Eye (tissue), 1 donor: ENCODE data around the gene SEL1L3.

Experiments
- DNase-seq: peaks from one replicate; pipeline ENCODE4 v3.0.0-alpha.2; 2015

The SEL1L3 gene

GRCh38 chr4:25727711-25728493 is 134.9 kb downstream of the SEL1L3 start:
- no peak for DNase-seq

DNA sequence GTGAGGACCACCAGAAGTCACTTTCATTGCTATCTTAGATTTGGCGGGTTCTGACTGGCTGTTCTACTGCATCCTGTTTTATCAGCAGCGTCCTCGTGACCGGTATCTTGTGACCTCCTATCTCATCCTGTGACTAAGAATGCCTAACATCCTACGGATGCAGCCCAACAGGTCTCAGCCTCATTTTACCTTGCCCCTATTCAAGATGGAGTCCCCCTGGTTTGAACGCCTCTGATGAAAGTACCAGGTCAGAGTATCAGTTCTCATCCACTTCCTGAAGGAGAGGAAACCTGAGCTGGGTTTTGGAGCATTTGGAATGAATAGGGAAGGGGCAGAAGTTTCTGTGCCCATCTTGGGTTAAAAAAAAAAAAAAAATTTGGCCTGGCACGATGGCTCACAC is 136.9 kb downstream of the SEL1L3 start:
- no peak for DNase-seq

DNA sequence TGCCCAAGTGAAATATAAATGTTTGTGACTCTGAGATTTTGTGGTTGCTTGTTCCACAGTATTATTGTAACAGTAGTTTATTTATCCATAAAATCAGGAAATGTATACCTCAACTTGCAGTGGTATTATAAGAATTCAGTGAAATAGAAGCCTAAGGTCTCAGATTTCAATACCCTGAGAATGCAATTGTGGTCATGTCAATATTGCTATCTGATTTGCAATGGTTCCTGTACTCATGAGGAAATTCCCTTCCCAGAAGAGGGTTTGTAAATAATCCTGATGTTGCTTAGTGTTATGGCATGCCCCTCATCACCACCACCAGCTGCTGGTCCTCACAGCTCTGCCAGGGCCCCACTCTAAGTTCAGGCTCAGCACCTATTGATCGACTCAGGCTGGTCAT is 139.4 kb downstream of the SEL1L3 start:
- DNase-seq = no peak

DNA sequence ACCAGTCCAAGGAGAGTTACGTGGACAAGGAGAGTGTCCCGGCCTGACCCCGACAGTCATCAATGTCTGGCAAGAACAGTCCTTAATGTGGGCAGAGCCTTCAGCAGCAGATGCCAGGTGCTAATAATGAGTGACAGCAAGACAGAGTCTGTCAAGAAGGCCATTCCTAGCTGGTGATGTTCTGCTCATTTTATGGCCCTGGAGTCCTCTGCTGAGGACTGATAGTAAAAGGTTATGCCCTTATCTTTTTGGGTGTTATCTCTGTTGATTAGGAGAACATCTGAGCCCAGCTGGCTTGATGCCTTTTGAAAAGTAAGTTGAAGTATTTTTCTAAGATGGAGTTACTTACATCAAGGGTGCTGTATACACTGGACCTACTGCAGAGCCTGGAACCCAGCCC is 139.8 kb downstream of the SEL1L3 start:
- DNase-seq = no peak

- DNase-seq = no peak
These were observed 149.0 kb downstream of the SEL1L3 start for GRCh38 chr4:25713812-25714211.

DNA sequence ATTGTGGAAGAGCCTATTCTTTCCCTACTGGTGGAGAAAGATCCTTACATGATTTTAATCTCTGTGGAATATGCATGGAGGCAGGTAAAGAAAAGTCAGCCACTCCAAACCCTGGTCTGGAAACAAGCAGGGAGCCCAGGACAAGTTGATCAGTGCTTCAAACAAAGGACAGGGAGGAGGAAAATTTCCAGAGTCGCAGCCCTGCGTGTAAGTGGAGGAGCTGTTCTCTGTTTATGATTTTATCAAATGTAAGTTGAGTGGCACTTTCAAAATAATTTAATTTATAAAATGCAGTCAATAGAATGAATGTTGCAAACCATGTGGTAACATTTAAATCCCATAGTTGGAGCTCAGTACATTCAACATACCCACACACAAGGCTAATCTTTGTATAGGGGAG is 150.2 kb downstream of the SEL1L3 start:
- no peak for DNase-seq

DNA sequence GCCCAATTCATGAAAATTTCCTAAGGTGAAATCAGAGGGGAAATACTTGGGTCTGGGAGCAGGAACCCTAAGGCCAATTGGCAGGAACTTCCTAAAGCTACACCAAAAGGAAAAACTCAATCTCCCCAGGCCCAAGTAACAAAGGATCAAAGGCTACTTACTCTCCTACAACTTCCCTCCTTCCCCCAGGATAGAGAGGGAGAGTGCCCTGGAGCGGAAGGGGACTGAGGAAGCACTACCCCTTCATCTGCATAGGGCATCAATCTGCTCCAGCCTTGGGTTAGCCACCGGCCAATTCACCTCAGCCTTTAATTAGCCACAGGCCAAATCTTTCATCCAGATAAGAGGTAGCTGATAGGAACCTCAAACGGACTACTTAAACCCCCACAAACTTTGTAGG is 152.2 kb downstream of the SEL1L3 start:
- no peak for DNase-seq

GRCh38 chr4:25704516-25704915 is 158.3 kb downstream of the SEL1L3 start:
- DNase-seq = no peak

- DNase-seq = no peak
These were observed 158.9 kb downstream of the SEL1L3 start for GRCh38 chr4:25703731-25704388.

- peak; percentile 28 for DNase-seq
These were observed 159.9 kb downstream of the SEL1L3 start for GRCh38 chr4:25702848-25703247.

- no peak for DNase-seq
These were observed 162.1 kb downstream of the SEL1L3 start for GRCh38 chr4:25700661-25701060.

GRCh38 chr4:25697516-25697915 is 165.3 kb downstream of the SEL1L3 start:
- DNase-seq = no peak
